Forelimb muscle (tissue), 1 donor: ENCODE measurements around the gene ZMYM5. TPM values are rescaled to one million over a fixed set of nuclear protein-coding genes. Genes with fewer than 3 reads are reported as not detected.
"Not testable (repeated sequence)": the region's sequence is repeated elsewhere in the genome, so short reads cannot be mapped to it uniquely, and the experiment has no call there.

ENCODE experiments used
- DNase-seq: peaks from one replicate; pipeline ENCODE4 v3.0.0-alpha.2; 2013; ENCODE audit warnings: low read depth
- polyA plus RNA-seq: library from polyadenylated mRNA; unstranded; fragments of 120-200 nt; gene quantifications from one replicate; pipeline ENCODE4 v1.2.1, GENCODE V29; 2013; ENCODE audit not compliant: insufficient read length

Gene ZMYM5
- polyA plus RNA-seq, 1 donor, result 13.9 TPM

DNA sequence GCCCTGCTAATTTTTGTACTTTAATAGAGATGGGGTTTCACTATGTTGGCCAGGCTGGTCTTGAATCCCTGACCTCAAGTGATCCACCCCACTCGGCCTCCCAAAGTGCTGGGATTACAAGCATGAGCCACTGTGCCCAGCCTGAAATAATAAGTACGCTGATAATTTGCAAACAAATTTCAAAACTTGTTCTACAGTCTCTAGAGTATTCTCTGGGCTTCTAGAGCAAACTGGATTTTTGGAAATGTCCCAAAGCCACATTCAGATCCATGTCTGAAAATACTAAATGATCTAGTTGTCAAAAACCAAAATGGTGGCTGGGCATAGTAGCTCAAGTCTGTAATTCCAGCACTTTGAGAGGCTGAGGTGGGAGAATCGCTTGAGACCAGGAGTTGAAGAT, 40.8 kb downstream of the ZMYM5 start:
- no peak for DNase-seq

DNA sequence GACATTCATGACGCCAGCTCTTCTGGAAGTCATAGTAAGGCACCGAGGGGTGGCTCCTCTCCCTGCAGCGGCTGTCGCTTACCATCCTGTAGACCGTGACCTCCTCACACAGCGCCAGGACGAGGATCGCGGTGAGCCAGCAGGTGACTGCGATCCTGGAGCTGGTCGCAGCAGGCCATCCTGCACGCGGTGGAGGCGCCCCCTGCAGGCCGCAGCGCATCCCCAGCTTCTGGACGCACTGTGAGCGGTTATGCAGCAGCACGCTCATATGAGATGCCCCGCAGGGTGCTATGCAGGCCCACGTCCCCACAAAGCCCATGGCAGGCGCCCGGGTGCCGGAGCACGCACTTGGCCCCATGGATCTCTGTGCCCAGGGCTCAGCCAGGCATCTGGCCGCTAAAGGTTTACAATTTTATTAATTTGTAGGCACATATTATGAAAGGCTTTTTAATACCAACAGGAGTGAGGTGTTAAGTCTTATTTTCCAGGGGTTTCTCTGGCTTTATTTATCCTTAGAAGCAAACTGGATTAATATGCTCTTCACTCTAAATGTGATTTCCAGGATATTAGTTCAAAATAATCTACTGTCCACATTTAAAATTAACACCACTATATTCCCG, 45.1 kb downstream of the ZMYM5 start:
- DNase-seq, result no peak

DNA sequence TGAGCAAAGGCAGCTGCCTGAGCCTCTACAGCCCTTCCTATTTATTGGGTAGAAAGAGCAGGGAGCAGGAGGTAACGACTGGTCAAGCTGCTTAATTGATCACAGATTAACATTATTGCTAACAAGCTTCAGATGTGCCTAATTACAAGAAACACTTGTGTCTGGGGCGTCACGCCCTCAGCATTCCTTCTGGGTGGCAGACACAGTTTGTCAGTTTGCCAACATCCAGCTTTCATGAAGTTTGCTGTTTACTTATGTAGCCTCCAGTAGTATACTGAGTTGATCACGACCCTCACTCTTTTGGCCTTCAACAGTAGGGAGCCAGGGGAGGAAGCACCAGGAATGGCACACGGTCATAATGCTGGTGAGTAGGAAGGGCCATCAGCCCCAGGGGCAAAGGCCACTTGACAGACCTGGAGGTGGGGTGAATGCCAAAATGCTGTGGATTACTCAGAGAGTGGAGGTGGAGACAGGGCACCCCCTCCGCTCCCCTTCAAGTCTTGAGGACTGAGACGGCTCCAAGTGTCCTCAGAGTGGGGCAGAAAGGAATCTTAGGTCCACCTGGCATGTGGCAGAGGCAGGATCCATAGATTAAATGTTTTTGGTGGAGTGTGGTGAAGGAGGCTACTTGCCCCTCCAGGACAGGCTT, 45.8 kb downstream of the ZMYM5 start:
- DNase-seq, result no peak

DNA sequence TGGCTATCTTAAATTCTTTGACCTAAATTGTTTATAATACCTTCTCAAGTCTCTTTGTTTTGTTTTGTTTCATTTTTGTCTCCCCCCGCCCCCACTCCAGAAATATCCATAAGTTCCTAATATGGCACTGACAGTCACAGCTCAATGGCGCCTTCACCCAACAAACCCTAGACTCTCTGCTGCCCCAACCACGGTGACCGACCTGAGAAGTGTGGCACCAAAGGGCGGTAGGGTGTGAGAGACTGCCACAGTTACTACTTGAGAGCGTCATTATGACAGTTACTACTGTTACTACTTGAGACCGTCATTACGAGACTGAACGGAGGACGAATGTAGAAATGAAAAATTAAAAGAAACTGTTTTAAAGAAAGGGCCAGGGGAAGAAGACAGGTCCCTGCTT, 46.3 kb downstream of the ZMYM5 start:
- no peak for DNase-seq

DNA sequence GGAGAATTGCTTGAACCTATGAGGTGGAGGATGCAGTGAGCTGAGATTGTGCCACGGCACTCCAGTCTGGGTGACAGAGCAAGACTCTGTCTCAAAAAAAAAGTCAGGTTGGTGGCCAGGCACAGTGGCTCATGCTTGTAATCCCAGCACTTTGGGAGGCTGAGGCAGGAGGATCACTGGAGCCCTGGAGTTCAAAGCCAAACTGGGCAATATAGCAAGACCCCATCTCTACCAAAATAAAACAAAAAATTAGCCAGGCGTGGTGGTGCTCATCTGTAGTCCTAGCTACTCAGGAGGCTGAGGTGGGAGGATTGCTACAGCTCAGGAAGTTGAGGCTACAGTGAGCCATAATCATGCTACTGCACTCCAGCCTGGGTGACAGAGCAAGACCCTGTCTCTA, 47.6 kb downstream of the ZMYM5 start:
- DNase-seq, result not testable (repeated sequence)

DNA sequence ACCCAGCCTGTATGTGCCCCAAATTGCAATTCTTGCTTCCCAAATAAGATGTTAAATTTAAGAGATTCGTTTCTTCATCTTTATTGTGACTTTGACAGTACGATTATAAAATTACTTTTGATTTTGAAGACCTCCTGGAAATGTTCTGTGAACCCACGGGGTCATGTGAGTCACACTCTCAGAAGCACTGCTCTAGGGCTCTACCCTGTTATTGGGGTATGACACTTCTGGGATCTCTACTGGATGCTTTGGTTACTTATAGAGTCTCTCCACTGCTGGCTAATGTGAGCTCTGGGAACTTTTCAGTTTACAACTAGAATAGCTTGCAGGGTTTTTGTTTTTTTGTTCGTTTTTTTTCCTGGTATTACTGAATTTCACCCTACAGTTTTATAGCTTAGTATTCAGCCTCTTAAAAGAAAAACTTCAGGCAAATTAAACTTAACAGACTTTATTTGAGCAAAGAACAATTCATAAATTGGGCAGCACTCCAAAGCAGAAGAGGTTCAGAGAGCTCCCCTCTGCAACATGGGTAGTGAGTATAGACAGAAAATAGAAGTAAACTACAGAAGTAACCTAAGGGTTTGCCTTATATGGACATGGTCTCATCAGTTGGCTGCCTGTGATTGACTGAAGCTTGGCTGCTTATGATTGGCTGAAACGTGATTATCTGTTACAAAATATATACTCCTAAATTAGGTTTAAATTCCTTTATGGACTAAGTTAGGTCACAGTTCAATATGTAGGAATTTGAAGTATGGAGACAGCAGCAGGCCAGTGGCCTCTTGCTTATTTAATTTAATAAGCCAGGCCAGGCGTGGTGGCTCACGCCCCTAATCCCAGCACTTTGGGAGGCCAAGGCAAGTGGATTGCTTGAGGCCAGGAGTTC, 52.2 kb downstream of the ZMYM5 start:
- no peak for DNase-seq

DNA sequence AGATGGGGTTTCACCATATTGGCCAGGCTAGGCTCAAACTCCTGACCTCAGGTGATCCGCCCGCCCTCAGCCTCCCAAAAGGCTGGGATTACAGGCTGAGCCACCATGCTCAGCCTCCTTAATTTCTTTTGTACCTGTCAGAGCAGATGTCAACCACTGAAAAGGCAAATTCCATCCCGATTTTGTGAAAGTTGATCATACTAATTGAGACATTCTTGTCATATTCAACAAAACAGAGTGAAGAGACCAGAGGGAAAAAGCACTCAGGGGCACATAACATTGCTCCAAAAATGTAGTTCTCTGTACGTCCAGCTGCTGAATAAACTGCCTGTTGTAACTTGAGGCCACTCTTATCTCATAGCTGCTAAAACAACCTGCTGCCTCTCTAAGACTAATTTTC, 53.3 kb downstream of the ZMYM5 start:
- DNase-seq, result no peak

DNA sequence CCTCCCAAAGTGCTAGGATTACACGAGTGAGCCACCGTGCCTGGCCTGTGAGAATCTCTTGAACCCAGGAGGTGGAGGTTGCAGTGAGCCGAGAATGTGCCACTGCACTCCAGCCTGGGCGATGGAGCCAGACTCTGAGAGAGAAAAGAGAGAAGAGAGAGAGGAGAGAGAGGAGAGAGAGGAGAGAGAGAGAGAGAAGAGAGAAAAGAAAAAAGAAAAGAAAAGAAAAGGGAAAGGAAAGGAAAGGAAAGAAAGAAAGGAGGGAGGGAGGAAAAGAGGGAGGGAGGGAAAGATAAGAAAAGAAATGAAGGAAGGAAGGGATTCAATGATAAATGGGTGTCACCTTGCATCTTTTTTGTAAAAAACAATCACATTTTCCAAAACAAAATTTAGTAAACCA, 57.7 kb downstream of the ZMYM5 start:
- DNase-seq, result no peak

DNA sequence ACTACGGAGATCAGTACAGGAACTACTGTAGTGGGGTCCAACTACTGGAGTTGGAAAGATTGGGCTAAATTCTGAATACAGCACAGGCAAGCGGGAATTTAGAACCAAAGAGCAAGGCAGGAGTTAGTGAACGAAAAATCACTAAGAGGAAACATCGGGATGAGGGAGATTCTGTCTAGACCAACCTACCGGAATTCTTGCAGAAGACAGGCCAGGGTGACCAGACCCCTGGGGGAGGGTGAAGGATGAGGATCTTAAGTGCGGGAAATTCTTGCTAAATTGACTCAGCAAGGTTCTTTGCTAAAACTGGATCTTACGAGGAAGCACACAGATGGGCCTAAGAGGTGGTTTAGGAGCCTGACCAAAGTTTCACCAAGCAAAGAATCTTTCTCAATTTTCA, 67.5 kb downstream of the ZMYM5 start:
- DNase-seq, result no peak

DNA sequence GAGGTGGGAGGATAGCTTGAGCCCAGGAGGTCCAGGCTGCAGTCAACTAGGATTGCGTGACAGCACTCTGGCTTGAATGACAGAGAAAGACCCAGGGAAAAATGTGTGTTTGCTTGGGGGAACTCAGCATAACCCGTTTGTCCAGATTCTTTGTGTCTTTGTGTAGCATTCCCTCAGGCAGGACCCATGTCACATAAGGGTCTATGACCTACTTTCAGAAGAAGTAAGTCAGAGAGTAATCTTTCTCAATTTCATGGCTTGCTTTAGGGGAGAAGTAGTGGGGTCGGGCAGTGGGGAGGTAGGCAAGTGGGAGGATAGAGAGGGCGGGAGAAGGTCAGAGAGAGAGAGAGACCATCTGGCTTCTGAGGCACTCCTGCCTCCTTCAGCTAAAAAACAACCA, 68.8 kb downstream of the ZMYM5 start:
- DNase-seq, result no peak

DNA sequence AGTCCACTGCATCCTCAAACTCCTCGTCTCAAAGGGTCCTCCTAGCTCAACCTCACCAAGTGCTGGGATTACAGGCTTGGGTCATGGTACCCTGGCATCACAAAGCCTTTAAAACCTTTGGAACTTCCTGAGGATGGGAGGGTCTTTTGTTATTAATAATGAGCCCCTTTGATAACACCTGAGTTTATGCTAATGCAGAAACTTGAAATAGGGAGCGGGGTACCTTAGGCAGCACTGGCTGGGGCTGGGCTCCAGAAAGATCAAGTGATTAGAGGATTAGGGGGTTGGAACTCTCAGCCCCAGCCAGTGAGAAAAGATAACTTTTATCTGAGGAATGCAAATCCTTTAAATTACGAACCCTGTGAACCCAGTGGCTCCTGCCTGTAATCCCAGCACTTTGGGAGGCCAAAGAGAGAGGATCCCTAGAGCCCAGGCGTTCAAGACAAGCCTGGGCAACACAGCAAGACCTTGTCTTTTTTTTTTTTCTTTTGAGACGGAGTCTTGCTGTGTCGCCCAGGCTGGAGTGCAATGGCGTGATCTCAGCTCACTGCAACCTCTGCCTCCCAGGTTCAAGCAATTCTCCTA, 71.4 kb downstream of the ZMYM5 start:
- no peak for DNase-seq

DNA sequence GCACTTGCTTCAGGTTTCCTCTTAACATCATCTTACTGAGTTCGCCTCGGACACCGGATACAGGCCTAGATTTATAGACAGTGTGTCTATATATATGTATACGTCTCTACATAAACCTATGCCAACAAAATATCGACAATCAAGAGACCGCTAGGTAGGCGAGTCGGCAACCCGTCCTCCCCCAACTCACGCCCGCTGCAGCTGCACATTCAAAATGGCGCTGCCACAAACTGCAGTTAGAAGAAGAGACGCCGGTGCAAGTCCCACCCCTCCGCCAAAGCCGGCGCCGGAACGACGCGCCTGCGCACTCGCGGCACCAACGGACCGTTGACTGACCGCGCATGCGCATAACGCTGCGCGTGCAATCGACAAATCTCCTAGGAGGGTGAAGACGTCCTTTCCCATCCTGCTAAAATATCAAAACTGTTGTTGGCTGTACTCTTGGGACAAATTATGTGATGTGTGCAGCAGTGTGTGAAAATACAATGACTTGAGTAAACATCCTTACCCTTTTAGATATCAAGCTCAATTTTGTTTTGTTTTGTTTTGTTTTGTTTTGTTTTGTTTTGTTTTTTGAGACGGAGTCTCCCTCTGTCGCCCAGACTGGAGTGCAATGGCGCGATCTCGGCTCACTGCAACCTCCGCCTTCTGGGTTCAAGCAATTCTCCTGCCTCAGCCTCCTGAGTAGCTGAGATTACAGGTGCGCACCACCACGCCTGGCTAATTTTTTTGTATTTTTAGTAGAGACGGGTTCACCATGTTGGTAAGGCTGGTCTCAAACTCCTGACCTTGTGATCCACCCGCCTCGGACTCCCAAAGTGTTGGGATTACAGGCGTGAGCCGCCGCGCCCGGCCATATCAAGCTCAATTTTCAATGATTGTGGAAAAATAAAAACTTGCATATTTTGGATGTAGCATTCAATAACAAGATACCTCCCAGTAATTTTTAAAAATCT, 80.4 kb downstream of the ZMYM5 start, which contains the start of gene PSPC1:
PSPC1 (minus strand) TSS at position 219 of the 956 bp plus-strand sequence; CDS start at position 31, 188 bp downstream.
- peak; percentile 93 for DNase-seq

DNA sequence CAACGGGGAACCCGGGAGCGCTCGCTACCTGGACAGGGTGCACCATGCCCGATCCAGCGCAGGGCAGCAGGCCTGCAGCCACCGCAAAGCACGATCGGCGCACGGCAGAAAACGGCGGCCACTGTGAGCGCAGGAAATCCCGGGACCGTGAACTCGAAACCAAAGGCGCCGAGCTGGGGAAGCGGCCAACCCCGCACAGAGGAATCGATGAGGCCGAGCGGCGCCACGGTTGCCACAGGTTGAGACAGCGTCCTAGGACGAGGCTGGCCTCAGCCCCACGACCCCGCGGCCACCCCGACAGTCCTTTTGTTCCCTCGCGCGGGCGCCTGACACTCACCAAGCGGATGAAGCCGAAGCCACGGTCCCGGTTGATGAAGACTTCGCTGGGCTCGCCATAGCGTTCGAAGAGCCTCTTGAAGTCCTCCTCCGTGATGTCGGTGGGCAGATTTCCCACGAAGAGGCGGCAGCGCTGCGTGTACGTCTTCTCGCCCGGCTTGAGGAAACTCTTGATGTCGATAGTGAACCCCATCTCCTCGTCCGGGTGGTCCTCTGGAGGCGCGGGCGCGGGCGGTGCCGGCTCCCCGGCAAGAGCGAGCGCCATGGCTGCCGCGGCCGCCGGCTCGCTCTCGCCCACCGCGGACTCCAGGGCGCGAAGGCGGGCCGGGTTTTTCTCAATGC, 81.3 kb downstream of the ZMYM5 start:
- peak; percentile 6 for DNase-seq

DNA sequence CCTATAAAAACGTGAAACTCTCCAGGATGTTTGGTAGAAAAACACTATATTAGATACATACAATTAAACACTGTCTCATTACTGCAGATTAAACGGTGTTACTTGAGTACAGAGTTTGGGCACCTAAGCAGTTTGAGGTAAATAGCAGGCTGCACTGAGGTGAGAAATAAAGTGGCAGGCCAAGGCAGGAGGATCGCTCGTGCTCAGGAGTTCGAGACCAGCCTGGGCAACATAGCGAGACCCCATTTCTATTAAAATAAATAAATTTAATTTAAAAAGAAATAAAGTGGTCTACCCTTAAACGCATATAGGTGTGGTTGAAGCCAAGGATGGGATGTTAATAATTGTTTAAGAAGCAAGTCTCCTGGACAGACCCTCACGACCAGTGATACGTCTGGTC, 81.9 kb downstream of the ZMYM5 start:
- DNase-seq, result no peak

DNA sequence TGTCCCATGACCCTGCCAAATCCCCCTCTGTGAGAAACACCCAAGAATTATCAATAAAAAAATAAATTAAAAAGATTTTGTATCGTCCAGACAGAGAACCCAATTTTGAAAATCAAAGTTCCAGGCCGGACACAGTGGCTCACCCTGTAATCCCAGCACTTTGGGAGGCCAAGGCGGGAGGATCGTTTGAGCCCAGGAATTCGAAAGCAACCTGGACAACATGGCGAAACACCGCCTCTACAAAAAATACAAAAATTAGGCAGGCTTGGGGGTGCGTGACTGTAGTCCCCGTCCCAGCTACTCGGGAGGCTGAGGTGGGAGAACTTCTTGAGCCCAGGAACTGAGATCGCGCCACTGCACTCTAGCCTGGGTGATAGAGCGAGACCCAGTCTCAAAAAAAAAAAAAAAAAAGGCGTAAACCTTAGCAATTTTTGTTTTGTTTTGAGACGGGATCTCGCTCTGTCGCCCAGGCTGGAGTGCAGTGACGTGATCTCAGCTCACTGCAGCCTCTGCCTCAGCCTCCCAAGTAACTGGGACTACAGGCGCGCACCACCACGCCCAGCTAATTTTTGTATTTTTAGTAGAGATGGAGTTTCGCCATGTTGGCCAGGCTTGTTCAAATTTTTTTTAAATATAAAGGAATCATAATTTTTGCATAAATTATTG, 82.6 kb downstream of the ZMYM5 start:
- not testable (repeated sequence) for DNase-seq

Other genes with a start within 250 kb of the ZMYM5 start
- 34.9 TPM for gene MPHOSPH8, start 230.0 kb downstream of the ZMYM5 start, polyA plus RNA-seq
- gene PSPC1, start 80.7 kb downstream of the ZMYM5 start, polyA plus RNA-seq, result 46.5 TPM
- gene ZMYM2, start 95.1 kb upstream of the ZMYM5 start, polyA plus RNA-seq, result 54.1 TPM